ENCODE measurements around the gene C6orf52.
"Not testable (repeated sequence)": the region's sequence is repeated elsewhere in the genome, so short reads cannot be mapped to it uniquely, and the experiment has no call there.

Gene C6orf52

GRCh38 chr6:10695086-10695657, 756 bp upstream of the C6orf52 start:
- DNase-seq (ENCODE audit: low read depth): no peak

GRCh38 chr6:10692965-10693538, 1.4 kb downstream of the C6orf52 start:
- DNase-seq (ENCODE audit: low read depth): no peak

- no peak for DNase-seq (ENCODE audit: low read depth)
Measured at GRCh38 chr6:10690651-10691445, 3.6 kb downstream of the C6orf52 start.

- no peak for DNase-seq (ENCODE audit: low read depth)
Measured at GRCh38 chr6:10687582-10687981, 6.8 kb downstream of the C6orf52 start.

DNA sequence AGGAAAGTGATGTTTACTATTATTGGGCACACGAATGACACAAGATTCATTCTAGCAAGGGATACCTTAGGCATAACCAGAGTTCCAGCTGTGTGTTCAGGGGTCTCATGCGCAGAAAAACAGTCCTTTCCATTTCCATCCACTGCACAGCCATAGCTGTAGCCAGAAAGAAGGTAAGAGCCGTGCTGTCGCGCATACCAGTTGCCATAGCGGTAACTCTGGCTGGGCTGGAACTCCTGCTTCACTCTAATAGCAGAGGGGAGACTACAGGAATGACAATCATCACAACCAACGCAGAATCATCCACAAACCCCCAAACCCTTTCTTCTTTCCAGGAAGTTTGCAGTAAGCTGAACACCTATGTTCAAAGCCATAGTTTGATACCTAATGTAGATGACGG, 7.5 kb downstream of the C6orf52 start:
- no peak for DNase-seq (ENCODE audit: low read depth)

GRCh38 chr6:10685092-10685915, 9.1 kb downstream of the C6orf52 start:
- no peak for DNase-seq (ENCODE audit: low read depth)

DNA sequence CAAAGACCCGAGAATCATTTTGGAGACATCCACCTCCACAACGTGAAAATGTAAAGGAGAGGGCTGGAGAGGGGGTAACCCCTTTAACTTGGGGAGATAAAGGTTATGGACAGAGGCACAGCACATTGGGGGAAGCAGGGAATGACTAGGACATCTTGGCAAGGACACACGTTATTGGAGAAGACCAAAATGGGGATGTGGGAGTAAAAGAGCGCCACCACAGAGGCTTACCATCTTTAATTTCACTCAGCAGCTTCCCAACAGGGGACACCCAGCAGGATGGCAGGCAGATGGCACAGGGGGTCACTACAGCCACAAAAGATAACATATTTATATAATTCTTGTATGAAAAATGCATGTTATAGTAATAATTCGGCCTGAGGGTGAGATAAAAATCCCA, 9.8 kb downstream of the C6orf52 start:
- no peak for DNase-seq (ENCODE audit: low read depth)

- DNase-seq (ENCODE audit: low read depth): no peak
Measured at GRCh38 chr6:10682355-10682988, 11.9 kb downstream of the C6orf52 start.

GRCh38 chr6:10681795-10682194, 12.6 kb downstream of the C6orf52 start:
- no peak for DNase-seq (ENCODE audit: low read depth)

DNA sequence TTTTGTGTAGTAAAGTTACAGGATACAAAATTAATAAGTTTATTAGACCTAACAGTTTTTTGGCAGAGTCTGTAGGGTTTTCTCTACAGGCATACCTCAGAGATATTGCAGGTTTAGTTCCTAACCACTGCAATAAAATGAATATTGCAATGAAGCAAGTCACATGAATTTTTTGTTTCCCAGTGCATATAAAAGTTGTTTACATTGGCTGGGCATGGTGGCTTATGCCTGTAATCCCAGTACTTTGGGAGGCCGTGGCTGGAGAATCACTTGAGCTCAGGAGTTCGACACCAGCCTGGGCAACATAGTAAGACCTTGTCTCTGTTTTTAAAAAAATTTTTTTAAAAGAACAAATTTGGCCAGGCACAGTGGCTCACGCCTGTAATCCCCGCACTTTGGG, 16.0 kb downstream of the C6orf52 start:
- no peak for DNase-seq (ENCODE audit: low read depth)

GRCh38 chr6:10676403-10676802, 18.0 kb downstream of the C6orf52 start:
- DNase-seq (ENCODE audit: low read depth): no peak

DNA sequence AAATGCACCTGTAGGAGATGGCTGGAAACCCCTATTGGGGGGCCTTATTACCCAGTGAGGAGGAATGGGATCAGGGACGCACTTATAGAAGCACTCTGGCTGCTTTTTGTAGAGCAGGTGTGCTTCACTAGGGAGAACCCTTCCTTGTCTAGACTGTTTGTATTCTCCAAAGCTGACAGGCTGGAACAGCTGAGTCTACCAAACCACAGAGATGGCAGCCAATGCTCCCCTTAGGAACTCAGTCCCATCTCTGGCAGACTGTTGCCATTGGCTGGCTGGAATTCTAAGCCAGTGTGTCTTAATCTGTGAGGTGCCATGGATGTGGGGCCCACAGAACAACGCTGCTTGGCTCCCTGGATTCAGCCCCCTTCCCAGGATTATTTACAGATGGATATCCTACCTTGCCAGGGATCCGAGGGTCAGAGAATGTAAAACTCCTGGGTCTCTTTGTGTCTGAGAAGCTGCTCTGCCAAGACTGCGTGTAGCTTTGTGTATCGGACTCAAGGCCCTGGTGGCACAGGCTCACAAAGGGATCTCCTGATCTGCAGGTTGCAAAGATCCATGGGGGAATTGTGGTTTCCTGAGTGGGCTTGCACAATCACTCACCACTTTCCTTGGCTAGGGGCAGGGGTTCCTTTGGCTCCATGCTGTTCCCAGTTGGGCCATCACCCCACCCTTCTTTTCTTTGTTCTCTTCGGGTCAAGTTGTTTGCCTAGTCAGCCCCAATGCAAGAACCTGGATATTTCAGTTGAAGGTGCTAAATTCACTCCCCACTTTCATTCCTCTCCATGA, 26.1 kb downstream of the C6orf52 start:
- DNase-seq (ENCODE audit: low read depth): no peak

- not testable (repeated sequence) for DNase-seq (ENCODE audit: low read depth)
Measured at GRCh38 chr6:10665595-10665994, 28.8 kb downstream of the C6orf52 start.

DNA sequence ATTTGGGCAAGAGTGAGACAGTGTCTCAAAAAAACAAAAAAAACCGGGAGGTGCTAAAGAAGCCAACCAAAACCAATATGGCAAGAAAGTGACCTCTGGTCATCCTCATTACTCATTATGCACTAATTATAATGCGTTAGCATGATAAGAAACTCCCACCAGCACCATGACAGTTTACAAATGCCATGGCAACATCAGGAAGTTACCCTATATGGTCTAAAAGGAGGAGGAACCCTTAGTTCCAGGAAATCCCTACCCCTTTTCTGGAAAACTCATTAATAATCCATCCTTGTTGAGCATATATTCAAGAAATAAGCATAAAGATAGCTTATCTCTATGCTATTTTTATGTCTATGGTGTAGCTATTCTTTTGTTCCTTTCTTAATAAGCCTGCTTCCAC, 31.7 kb downstream of the C6orf52 start:
- no peak for DNase-seq (ENCODE audit: low read depth)

DNA sequence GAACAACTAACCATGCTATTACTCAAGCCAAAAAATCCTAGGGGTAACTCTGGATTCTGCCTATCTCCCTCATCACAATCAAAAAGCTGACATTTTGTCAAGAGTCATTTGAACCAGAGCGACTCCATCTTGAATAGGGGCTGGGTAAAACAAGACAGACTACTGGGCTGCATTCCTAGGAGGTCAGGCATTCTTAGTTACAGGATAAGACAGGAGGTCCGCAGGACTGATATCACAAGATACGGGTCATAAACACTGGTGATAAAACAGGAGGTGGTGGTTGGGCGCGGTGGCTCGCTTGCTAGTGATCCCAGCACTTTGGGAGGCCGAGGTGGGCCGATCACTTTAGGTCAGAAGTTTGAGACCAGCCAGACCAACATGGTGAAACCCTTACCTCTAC, 32.2 kb downstream of the C6orf52 start:
- DNase-seq (ENCODE audit: low read depth): no peak

DNA sequence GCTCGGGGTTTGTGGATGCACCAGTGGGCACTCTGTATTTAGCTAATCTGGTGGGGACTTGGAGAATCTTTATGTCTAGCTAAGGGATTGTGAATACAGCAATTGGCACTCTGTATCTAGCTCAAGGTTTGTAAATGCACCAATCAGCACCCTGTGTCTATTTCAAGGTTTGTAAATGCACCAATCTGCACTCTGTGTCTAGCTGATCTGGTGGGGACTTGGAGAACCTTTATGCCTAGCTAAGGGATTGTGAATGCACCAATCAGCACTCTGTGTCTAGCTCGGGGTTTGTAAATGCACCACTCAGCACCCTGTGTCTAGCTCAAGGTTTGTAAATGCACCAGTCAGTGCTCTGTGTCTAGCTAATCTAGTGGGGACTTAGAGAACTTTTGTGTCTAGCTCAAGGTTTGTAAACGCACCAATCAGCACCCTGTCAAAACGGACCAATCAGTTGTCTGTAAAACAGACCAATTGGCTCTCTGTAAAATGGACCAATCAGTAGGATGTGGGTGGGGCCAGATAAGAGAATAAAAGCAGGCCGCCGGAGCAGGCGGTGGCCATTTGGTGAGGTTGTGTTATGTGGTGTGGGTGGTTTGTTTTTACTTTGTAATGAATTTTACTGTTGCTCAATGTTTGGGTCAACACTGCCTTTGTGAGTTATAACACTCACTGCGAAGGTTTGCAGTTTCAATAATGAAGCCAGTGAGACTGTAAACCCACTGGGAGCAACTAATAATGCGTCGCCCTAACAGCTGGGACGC, 33.8 kb downstream of the C6orf52 start:
- DNase-seq (ENCODE audit: low read depth): not testable (repeated sequence)

DNA sequence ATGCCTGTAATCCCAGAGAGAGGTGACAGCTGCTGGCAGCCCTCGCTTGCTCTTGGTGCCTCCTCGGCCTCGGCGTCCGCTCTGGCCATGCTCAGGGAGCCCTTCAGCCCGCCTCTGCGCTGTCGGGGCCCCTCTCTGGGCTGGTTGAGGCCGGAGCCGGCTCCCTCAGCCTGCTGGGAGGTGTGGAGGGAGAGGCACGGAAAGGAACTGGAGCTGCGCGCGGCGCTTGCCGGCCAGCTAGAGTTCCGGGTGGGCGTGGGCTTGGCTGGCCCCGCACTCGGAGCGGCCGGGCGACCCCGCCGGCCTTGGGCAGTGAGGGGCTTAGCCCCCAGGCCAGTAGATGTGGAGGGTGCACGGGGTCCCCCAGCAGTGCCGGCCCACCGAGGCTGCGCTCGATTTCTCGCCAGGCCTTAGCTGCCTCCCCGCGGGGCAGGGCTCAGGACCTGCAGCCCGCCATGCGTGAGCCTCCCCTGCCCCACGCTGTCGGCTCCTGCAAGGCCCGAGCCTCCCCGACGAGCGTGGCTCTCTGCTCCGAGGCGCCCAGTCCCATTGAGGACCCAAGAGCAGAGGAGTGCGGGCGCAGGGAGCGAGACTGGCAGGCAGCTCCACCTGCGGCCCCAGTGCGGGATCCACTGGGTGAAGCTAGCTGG, 34.6 kb downstream of the C6orf52 start:
- no peak for DNase-seq (ENCODE audit: low read depth)

GRCh38 chr6:10658910-10659698, 35.3 kb downstream of the C6orf52 start:
- no peak for DNase-seq (ENCODE audit: low read depth)

DNA sequence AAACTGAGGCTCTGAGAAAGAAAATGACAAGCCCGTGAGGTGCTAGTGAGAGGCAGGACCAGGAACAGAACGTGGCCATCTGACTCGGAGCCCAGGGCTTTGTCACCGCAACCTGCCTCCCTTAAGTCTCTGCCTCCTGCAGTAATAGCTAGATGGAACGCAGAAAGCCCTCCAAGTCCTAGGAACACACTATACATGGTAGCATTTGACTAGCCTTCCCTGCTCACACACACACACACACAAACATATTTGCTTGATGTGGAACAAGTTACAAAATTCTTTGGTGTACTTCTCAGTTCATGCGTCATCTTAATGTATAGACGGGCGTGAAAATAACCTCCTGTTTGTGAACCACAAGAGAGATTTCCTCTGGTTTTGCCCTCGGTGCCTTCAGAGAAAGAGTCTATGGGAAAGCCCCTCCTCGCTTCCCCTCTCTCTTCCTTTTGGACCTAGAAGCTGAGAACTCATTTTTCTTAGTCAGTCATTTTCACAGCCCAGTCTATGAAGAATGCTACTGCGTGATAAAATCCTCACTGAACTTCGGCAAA, 38.8 kb downstream of the C6orf52 start:
- no peak for DNase-seq (ENCODE audit: low read depth)
